HG02571 (cell line): Measurements from ENCODE around the gene TMEM208.

Experiments
- ATAC-seq: cut with Tn5 transposase; IDR thresholded peaks from one replicate; pipeline ENCODE4 v1.9.1; 2021; ENCODE audit warnings: mild to moderate bottlenecking, moderate library complexity; ENCODE audit not compliant: unreplicated experiment

Gene TMEM208

DNA sequence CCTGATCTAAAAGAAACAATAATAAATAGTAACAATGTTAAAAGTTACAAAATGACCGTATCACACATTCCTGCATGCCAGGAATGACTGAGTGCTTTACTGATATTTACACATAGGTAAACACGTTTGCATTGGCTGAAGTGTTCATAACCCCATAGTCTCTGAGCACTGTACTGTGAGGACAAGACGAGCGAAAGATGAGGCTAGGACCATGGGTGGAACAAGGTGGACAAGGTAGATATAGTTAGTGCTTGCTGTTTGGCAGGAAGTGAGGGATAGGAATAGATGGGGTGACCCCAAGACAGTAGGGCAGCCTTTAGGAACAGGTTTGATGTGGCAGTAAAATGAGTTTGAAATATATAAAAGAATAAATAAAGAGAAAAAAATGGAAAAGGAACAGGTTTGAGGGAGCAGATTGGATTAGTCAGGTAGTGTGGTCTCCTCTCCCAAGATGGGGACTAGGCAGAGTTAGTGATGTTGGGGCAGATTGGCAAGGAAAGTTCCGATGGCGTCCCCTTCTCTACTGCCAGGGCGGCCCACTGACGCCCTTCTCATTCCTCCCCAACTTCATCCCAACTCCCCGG is 35.4 kb upstream of the TMEM208 start:
- no peak for ATAC-seq

DNA sequence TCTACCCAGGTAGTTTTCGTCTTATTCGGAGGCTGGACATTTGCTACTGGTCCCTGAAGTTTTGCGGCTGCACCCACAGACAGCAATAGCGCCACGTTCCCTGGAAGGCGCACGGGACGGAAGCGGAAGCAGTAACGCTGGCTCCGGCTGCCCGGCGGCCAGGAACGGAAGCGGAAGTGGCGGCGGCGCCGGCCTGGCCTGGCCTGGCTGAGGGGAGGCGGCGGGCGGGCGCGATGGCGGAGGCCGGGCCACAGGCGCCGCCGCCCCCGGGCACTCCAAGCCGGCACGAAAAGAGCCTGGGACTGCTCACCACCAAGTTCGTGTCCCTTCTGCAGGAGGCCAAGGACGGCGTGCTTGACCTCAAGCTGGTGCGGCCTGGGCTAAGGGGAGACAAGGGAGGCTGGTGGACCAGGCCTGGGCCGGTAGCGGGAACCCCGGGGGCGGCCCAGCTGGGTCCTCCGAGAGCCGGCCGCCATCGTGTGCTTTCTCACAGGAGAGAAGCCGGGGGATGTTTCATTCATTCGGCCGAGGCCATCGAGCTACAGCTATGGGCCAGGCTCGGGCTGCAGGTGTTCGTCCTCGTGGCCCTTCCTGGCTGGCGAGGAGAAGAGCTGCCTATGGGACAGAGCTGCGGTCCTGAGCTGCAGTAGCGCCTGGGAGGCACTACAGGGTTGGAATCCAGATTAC is 34.8 kb upstream of the TMEM208 start, which contains the start of gene E2F4:
Gene E2F4, plus strand, starts transcription at position 161 of the 687 bp plus-strand sequence. Its CDS starts 73 bp downstream, at position 234.
- ATAC-seq = peak; percentile 81

DNA sequence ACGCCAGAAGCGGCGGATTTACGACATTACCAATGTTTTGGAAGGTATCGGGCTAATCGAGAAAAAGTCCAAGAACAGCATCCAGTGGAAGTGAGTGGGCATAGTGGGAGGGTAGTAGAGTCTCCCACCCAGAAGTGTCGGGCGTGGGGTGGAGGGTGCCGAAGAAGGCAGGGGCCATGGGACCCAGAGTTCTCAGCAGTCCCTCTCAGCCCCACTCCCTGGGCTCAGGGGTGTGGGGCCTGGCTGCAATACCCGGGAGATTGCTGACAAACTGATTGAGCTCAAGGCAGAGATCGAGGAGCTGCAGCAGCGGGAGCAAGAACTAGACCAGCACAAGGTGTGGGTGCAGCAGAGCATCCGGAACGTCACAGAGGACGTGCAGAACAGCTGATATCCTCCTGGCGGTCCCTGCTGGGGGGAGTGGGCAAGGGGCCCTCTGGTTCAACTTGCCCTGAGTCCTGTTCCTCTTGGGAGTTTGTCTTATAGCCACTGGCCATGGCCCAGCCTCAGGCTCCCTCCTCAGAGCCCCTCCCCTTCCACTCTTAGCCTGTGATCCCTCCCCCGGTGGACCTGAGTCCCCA is 34.1 kb upstream of the TMEM208 start:
- no peak for ATAC-seq

DNA sequence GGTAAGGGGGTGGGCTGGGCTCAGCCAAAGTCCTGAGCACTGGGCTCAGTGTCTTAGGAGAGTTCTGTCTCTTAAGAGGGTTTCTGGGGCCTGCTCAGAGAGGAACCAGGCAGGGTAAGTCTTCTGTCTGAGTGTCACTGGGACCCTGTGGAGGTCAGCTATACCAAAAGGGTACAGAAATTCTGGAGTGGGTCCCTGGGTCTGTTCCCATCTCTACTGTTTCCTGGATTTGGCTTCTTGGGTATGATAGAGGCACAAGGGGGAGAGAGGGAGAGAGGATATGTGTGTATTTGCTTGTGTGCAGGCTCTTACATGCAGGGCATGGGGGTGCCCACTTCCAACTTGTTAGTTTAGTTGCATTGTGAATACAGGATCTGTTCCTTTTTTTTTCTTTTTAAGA is 33.4 kb upstream of the TMEM208 start:
- no peak for ATAC-seq

DNA sequence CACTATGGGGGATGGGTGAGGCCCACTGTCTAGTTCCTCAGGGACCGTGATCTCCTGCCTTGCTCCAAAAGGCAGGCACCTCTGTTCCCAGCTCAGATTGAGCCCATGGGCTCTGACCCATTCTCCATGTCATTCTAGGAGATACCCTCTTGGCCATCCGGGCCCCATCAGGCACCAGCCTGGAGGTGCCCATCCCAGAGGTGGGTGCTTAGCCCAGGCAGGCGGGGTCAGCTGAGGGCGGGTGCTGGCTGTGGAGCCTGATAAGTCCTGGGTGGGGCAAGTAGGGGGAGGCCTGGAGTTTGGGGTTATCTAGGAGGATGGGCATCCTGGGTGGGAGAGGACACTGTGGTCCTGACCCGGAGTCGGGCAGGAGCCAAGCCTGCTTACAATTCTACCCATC is 32.7 kb upstream of the TMEM208 start:
- ATAC-seq = no peak

DNA sequence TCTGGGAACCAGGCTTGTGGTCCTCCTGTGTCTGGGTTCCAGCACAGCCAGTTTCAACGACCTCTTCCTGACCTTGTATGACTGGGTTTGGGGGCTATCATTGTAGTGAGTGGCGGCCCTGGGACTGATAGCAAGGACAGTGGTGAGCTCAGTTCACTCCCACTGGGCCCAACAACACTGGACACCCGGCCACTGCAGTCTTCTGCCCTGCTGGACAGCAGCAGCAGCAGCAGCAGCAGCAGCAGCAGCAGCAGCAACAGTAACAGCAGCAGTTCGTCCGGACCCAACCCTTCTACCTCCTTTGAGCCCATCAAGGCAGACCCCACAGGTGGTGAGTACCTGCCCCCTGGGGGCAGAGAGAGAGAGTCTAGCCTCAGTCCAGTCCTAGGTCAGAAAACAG is 31.3 kb upstream of the TMEM208 start:
- ATAC-seq = no peak

DNA sequence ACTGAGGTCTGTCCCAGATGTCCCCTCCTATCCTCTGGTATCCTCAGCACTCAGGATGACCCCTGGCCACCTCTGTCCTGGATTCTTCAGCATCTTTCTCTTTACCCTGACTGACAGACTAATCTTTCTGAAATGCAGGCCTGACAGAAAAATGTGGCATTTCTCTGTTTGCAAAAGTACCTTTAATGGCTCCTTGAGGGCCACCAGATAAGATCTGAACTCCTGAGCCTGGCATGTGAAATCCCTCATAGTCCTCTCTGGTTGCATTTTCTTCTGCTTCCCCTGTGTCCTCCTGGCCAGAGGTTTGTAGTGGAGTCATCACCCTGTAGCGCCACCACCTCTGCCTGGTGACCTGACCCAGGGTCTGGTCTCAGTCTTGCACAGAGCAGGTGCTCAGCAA is 30.0 kb upstream of the TMEM208 start:
- no peak for ATAC-seq

DNA sequence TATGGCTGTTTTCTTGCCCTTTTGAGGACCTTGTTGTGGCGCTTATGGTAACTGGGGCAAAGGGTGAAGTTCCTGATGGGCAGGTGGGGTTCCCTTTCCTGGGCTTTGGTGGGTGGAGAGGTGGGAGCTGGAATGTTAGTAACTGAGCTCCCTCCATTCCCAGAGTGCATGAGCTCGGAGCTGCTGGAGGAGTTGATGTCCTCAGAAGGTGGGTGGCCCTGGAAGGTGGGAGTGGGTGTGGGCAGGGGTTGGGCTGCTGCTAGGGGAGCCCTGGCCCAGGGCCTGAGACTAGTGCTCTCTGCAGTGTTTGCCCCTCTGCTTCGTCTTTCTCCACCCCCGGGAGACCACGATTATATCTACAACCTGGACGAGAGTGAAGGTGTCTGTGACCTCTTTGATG is 29.2 kb upstream of the TMEM208 start:
- ATAC-seq = no peak

DNA sequence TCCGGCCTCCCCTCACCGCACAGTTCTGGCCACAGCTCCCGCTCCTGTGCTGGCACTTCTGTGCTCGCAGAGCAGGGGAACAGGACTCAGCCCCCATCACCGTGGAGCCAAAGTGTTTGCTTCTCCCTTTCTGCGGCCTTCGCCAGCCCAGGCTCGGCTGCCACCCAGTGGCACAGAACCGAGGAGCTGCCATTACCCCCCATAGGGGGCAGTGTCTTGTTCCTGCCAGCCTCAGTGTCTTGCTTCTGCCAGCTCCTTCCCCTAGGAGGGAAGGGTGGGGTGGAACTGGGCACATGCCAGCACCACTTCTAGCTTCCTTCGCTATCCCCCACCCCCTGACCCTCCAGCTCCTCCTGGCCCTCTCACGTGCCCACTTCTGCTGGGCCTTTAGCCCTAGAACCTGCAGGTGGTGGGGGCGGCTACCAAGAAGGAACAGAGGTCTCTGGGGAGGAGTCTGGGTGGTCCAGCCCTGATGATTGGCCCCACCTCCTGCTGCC is 28.6 kb upstream of the TMEM208 start:
- no peak for ATAC-seq

DNA sequence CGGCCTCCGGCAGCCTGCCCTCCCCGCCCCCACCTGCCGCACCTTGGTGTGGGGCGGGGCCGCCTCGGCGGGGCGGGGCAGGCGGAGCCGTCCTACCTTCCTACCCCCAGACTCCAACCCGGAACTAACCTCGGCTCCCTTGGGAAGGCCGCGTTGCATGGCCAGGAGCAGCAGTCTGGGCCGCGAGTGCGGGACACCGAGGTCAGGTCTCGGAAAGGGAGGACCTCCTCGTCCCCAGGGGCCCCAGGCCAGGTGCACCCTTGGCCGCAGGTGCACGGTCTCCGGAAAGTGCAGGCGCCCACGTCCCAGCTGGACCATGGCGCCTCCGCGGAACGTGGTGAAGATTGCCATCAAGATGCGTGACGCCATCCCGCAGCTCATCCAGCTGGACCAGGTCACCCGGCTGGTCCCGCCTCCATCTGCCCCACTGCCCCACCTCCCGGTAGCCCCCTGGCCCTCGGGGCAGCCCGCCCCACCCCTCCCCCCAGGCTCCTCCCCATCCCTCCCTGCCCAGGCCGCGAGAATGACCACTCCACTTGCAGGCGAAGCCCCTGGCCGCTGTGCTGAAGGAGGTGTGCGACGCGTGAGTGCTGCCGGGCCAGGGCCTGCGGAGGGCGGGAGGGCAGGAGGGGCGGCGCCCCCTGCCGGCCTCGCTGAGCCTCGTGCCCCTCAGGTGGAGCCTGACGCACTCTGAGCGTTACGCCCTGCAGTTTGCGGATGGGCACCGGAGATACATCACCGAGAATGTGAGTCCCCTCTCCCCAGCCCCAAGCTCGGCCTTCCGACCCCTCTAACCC is 27.7 kb upstream of the TMEM208 start, which contains the start of gene ELMO3:
Gene ELMO3, plus strand, starts transcription at position 121 of the 797 bp plus-strand sequence. Its CDS starts 196 bp downstream, at position 317.
- ATAC-seq = no peak

DNA sequence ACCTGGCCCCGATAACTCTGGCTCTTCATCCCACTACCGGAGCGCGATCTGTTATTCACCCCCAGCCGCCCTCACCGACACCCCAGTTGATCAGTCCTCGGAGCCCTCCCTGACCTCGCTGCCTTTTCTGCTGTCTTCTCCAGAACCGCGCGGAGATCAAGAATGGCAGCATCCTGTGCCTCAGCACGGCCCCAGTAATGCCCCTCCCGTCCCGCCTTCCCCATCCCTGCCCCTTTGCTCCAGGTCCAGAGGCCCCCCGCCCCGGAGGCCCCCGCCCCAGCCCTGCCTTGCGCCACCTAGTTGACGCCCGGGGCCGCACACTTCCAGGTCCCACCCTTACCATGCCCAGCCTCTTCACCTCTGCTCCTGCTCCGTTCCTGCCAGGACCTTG is 27.1 kb upstream of the TMEM208 start:
- no peak for ATAC-seq

DNA sequence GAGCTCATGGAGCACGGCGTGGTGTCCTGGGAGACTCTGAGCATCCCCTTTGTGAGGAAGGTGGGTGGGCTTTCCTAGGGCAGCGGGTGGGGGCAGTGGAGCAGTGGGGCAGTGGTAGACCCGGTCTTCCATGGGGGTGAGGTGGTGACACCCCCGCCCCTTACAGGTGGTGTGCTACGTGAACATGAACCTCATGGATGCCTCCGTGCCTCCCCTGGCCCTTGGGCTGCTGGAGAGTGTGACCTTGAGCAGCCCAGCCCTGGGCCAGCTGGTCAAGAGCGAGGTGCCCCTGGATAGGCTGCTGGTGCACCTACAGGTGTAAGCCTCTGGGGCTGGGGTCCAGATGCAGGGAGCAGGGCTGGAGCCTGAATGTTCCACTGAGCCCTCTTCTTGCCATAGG is 26.4 kb upstream of the TMEM208 start:
- ATAC-seq = no peak

DNA sequence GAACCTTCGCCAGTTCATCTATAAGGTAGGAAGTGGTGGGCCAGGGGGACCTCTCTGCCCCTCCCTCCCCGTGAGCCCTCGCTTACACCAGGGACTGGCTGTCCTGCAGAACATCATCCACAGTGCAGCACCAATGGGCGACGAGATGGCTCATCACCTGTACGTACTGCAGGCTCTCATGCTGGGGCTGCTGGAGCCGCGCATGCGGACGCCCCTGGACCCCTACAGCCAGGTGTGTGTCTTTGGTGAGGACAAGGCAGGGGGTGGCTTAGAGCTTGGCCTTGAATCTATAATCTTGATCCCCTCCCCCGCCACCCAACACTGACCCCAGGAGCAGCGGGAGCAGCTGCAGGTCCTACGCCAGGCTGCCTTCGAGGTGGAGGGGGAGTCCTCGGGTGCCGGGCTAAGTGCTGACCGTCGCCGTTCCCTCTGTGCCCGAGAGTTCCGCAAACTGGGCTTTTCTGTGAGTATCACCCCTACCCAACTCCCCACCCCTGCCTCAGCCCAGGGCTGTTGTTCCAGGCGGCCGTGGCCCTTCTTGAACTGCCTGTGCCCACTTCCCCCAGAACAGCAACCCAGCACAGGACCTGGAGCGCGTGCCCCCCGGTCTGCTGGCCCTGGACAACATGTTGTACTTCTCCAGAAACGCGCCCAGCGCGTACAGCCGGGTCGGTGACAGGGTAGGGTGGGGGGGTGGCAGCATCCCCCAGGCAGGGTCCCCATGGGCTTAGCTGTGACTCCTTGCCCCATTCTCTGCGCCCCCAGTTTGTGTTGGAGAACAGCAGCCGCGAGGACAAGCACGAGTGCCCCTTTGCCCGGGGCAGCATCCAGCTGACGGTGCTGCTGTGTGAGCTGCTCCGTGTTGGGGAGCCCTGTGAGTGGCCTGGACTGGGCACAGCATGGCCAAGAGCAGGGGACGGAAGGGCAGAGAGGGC is 25.3 kb upstream of the TMEM208 start:
- ATAC-seq = no peak

DNA sequence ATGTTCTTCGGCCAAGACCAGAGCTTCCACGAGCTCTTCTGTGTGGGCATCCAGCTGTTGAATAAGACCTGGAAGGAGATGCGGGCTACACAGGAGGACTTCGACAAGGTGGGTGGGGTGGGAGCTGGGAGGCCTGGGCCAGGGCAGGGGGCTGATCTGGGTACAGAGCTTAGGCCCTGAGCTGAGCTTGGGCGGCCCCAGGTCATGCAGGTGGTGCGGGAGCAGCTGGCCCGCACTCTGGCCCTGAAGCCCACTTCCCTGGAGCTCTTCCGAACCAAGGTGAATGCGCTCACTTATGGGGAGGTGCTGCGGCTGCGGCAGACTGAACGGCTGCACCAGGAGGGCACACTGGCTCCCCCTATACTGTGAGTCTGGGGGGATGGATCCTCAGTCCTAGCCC is 24.5 kb upstream of the TMEM208 start:
- ATAC-seq = no peak

DNA sequence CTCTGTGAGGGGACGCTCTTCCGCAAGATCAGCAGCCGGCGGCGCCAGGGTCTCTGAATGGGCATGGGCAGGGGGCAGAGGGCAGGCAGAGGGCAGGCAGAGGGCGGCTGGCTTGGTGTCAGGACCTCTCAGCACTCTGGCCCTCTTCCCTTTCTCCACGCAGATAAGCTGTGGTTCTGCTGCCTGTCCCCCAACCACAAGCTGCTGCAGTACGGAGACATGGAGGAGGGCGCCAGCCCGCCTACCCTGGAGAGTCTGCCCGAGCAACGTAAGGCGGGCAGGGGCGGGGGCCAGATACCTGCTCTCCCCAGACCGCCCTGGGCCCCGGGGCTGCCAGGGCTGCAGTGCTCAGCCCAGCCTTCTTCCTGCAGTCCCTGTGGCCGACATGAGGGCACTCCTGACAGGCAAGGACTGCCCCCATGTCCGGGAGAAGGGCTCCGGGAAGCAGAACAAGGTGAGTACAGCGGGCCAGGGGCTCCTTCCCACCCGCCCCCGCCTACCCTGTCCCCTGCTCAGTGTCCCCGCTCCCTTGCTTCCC is 23.9 kb upstream of the TMEM208 start:
- ATAC-seq = no peak

DNA sequence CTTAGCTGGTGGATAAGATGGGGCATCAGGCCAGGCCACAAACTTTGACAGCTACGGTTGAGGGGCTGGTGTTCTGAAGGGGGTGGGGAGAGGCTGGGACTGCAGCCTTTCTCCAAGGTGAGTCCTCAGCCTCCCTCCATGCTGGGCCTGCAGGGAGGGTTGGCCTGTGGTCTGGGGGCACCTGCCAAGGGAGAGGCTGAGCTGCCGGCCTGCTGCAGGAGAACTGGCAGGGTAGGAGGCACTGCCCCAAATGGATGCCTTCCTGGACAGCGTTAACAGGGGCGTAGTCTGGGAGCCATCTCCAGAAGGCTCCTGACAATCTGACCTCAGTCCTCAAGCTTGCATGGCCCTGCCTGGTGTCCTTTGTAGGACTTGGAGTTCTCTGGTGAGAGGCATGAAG is 22.9 kb upstream of the TMEM208 start:
- no peak for ATAC-seq

DNA sequence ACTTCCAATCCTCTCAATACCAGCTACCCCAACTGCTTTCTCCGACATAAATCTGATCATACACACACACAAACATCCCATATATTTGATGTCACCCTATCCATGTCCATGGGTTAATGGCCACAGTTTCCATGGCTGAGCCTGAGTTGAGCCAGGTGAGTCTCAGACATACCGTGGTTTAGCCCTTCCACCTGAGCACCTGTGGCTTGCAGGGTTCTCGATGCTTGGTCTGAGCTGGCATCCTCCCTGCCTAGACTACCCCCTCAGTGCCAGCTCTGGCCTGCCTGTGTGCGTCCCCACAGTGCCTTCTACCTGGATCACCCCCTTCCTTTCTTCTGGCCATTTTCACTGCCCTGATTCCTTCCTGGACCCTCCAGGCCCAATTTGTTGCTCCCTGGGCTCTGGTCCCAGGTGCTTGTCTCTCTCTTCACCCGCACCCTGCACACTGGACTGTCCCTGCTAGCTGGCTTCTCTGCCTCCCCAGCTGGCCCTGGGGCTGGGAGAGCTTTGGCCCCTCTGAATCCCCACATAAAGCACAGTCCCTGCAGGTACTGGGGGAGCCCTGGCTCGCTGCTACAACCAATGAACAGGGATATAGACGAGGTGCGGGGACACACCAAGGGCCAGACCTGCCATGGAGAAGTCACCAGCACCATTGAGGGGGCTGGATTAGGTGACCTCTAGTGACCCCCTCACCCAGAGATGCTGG is 20.6 kb upstream of the TMEM208 start:
- ATAC-seq = no peak

DNA sequence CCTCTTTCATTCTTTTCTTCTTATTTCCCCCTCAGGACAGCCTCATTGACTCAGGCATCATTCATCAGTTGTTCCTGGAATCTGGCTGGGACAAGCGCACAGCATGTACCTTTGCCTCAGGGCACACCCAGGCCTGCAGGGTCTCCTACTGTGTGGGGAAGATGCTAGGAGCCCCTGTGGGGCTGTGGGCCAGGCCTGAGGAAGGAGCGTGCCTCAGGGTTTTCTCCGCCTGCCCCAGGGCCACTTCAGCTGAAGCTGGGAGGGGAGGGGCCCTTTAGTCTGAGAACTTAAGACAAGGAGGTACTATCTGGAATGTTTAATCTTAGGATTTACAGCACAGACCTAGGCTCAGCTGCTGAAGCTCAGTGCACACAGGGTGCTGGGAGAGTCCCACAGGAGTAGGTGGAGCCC is 20.1 kb upstream of the TMEM208 start:
- ATAC-seq = no peak
